GM18873 (cell line): ENCODE measurements around the gene CADM4.
A peak's percentile ranks its signal among the peaks of the same experiment; 100 is the strongest.
"Not testable (repeated sequence)": the region's sequence is repeated elsewhere in the genome, so short reads cannot be mapped to it uniquely, and the experiment has no call there.

Source experiments
- ATAC-seq: cut with Tn5 transposase; IDR thresholded peaks from one replicate; pipeline ENCODE4 v1.9.1; 2021; ENCODE audit warnings: mild to moderate bottlenecking, moderate library complexity, moderate number of reproducible peaks; ENCODE audit not compliant: unreplicated experiment, low FRiP score

Gene CADM4

GRCh38 chr19:43611788-43612187 is 27.9 kb downstream of the CADM4 start, which contains the start of gene SRRM5:
SRRM5 (plus strand) TSS chr19:43612088; CDS start chr19:43612122, 34 bp downstream.
- ATAC-seq = no peak

- ATAC-seq = no peak
Observed at GRCh38 chr19:43610493-43610892, 29.2 kb downstream of the CADM4 start.

- no peak for ATAC-seq
Observed at GRCh38 chr19:43609872-43610271, 29.8 kb downstream of the CADM4 start.

GRCh38 chr19:43607238-43608205 is 32.1 kb downstream of the CADM4 start:
- no peak for ATAC-seq

- no peak for ATAC-seq
Observed at GRCh38 chr19:43606569-43607229, 33.0 kb downstream of the CADM4 start.

- no peak for ATAC-seq
Observed at GRCh38 chr19:43605875-43606568, 33.6 kb downstream of the CADM4 start.

GRCh38 chr19:43600326-43600725 is 39.3 kb downstream of the CADM4 start:
- not testable (repeated sequence) for ATAC-seq

- no peak for ATAC-seq
Observed at GRCh38 chr19:43599635-43600295, 39.9 kb downstream of the CADM4 start.

- ATAC-seq = no peak
Observed at GRCh38 chr19:43598445-43599240, 41.0 kb downstream of the CADM4 start.

GRCh38 chr19:43597876-43598275 is 41.8 kb downstream of the CADM4 start:
- ATAC-seq = no peak

- ATAC-seq = no peak
Observed at GRCh38 chr19:43596842-43597461, 42.7 kb downstream of the CADM4 start.

- peak; percentile 75 for ATAC-seq
Observed at GRCh38 chr19:43595999-43596841, 43.4 kb downstream of the CADM4 start, which contains the start of the genes IRGQ and ZNF576. IRGQ (minus strand) TSS chr19:43596134; CDS start chr19:43595338, 796 bp downstream. ZNF576 (plus strand) TSS chr19:43596595; CDS start chr19:43597109, 514 bp downstream.

GRCh38 chr19:43595605-43595998 is 44.0 kb downstream of the CADM4 start:
- ATAC-seq = no peak

- no peak for ATAC-seq
Observed at GRCh38 chr19:43594710-43595604, 44.7 kb downstream of the CADM4 start.

GRCh38 chr19:43594081-43594697 is 45.5 kb downstream of the CADM4 start:
- no peak for ATAC-seq

- ATAC-seq = no peak
Observed at GRCh38 chr19:43592800-43593350, 46.8 kb downstream of the CADM4 start.
